Head of caudate nucleus (tissue), 42 donors: ENCODE results near the gene ASPHD2.
"Not testable (repeated sequence)": the region's sequence is repeated elsewhere in the genome, so short reads cannot be mapped to it uniquely, and the experiment has no call there.

ENCODE experiments used
- DNase-seq, 42 donors: peaks; one replicate each; pipeline versions ENCODE4 v3.0.0 to v3.0.0-alpha.2; 2020 to 2021; ENCODE audit warnings: mixed read lengths in 7 of 42
- intact Hi-C: fragments of 100-400 bp; cut with DNase I; formaldehyde crosslinking; loops from one replicate; pipeline ENCODE4 v1.15.0; 2022

The ASPHD2 gene

DNA sequence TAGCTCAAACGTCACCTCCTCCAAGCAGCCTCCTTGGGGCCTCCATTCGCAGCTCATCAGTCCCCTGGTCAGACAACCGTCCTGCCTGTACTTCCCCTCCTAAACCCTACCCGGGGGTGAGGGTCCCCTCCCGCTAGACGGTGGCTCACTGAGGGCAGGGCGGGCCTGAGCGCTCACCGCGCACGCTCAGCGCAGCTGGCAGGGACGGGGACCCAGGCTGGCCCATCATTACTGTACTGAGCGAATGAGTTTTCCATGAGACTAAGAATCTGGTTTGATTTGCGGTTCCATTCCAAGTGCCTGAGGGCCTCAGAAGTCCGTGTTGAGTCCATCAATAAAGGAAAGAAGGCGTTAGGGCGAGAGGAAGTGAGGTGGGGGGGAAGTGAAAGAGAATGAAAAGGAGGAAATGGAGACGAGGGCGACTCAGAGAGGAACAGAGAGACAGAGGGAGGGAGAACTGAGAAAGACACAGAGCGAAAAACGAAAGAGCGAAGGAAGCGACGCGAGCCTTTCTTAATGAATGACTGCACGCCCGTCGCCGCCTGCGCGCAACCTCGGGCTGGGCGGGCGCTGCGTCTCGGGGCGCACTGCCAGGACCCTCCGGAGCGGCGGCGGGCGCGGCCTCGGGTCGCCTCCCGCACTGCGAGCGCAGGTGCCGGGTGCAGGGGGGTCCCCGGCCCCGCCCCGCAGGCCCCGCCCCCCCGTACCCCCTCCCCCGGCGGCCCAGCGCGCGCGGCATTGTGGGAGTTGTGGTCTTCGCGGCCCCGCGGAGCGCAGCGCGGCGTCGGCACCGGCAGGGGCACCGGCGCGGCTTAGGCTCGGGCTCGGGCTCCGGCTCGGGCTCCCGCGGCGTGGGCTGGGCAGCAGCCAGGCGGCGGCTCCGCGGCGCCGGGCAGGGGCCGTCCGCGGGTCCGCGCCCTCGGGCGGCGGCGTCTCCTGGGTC lies at the start of gene ASPHD2:
Gene ASPHD2, plus strand, starts transcription at position 746 of the 943 bp plus-strand sequence. CDS start 4,356 bp downstream, outside the sequence.
- intact Hi-C loops: no loop called here
- DNase-seq: peak; percentile 27 to 91 (median 74)

DNA sequence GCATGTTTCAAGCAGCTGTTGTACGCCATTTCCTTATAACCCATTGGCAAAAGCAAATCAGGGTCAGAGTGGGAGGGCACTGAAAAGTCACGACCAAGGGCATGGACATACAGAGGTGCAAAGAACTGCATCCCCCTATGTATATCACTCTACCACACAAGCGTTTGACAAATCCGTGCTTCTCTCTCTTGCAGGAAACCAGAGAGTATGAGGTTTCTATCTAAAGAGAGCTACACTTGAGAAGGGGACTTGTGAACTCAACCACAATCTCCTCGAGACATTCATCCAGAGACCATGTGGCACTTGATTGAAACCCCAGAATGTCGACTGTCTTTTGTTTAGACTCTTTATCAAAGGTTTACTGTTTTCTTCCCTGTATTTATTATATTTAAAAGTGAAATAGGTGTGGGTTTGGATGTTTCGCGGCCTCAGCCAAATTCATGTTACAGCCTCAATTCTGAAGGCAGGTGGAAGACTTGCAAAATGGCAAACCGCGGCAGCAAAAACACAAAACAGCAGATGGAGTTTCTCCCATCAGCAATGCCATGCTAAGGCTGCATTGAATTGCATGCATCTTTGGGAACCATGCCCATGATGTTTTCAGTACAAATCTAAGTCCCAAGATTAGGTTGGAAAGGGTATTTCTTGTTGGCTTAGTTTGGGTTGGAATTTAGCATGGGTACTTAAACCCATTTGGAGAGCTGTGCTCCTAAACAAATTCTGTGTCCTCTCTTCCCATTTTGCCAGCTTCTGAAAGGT lies 48.8 kb upstream of the ASPHD2 start:
- intact Hi-C loops: no loop called here
- no peak for DNase-seq

DNA sequence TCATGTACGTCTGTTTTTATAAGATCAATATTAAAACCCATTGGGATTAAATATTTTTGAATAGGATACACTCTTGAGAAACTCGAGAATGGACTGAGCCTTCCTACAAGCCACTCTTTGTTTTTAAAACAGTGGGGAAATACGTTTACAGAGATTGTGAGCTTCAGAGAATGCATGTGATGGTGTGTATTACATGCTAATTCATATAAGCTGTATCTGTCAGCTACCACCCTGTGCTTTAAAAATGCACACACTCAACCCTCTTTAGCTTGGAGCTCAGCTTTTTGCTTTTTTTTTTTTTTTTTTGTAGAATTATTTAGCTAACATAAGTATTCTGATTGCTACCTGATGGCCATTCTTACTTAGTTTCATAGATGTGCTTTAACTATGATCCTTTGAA lies 46.3 kb upstream of the ASPHD2 start:
- intact Hi-C loops: no loop called here
- DNase-seq: no peak

- intact Hi-C loops: no loop called here
- no peak for DNase-seq
Measured at GRCh38 chr22:26383968-26384556, 45.0 kb upstream of the ASPHD2 start.

GRCh38 chr22:26385164-26385563 lies 43.9 kb upstream of the ASPHD2 start:
- intact Hi-C loops: no loop called here
- DNase-seq: no peak

GRCh38 chr22:26389125-26389524 lies 39.9 kb upstream of the ASPHD2 start:
- no peak for DNase-seq
- intact Hi-C loops: no loop called here

GRCh38 chr22:26391091-26391490 lies 38.0 kb upstream of the ASPHD2 start:
- intact Hi-C loops: no loop called here
- no peak for DNase-seq

DNA sequence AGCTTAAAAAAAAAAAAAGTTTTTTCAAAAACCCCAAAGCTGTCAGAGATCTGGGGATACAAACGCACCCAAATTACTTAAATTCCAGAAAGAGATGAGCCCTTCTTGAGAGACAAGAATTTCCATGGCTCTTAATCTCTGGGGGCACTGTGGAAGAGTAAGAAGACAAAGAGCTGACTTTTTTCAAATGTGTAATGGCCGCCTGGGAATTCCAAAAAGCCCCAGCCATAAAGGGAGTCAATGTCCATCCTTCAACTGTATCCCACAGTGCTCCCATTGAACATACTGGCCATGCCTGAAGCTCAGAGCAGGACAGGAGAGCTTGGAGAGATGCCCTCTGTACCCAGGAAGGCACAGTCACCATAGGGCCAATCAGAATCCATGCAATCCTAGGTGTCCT lies 37.4 kb upstream of the ASPHD2 start:
- intact Hi-C loops: no loop called here
- DNase-seq: no peak

DNA sequence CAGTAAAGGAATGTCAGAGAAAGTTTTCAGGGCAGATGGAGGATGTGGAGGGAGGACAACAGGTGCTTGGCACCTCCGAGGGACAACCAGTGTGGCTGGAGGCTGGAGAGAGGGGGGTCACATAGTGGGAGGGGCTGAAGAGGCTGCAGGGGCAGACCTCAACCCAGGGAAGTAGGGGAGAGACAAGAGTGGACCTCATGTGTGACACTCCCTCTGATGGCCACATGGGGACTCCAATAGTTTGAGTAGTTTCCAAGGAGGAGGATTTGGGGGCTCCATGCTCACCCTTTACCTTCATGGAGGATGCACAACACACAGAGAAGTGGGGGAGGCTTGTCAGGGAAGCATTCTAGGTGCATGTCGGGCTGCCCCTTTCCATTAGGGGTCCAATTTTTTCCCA lies 35.1 kb upstream of the ASPHD2 start:
- no peak for DNase-seq
- intact Hi-C loops: no loop called here

DNA sequence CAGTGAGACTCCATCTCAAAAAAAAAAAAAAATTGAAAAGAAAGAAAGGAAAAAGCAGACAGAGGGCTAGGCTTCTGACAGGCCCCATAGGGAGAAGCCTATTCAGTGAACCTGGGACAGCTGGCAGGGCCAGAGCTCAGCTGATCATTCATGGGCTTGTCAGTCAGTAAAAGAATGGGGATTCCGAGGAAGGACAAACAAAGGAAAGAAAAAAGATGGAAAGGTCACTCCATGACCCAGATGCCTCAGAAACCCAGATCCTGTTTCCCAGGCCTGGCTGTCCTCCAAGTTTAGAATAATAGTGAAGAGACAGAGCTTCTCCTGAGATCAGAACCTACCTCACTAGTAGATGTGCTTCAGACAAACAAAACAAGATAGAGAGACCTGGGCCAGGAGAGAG lies 34.3 kb upstream of the ASPHD2 start:
- no peak for DNase-seq
- intact Hi-C loops: loop anchor here (5.0 kb wide), 1 partner anchor 68 kb away; no protein-coding TSS in a partner anchor

GRCh38 chr22:26395926-26396325 lies 33.1 kb upstream of the ASPHD2 start:
- no peak for DNase-seq
- intact Hi-C loops: loop anchor here (5.0 kb wide), 1 partner anchor 66 kb away; no protein-coding TSS in a partner anchor

GRCh38 chr22:26398741-26399153 lies 30.3 kb upstream of the ASPHD2 start:
- peak; percentile 48 to 89 (median 78) for DNase-seq
- intact Hi-C loops: loop anchor here (5.0 kb wide), 1 partner anchor 64 kb away; no protein-coding TSS in a partner anchor

DNA sequence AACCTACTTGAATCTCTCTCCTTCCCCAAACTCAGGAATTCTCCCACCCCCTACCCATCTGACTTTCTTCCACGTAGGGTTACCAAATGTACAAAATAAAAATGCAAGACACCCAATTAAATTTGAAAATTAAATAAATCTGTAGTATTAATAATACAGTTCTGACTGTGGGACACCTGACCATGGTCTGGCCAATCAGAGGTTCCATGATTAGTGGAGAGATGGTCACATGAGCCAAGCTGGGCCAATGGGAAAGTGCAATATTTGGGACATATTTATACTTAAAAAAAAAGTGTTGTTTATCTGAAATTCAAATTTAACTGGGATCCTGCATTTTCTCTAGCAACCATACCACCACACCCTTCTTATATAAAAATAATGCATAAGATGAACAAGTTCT lies 29.8 kb upstream of the ASPHD2 start:
- intact Hi-C loops: loop anchor here (5.0 kb wide), 1 partner anchor 63 kb away; no protein-coding TSS in a partner anchor

DNA sequence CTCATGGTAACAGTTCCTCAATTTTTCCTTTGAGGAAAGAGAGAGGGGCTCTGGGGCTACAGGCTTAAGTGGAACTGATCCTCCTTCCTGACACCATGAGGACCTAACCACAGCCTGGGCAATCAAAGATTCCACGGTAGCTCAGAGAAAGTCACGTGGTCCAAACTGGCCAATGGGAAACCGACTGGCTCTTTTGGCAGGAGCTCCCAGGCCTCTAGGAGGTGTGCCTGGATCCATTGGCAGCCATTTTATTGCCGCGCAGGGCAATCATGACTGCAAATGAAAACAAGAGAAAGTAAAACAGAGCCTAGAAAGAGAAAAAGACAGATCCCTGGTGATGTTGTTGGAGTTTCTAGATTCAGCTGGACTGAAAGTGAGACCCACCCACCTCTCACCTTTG lies 27.3 kb upstream of the ASPHD2 start:
- intact Hi-C loops: no loop called here
- no peak for DNase-seq

More for the DNA sequence above, 29.8 kb upstream of the ASPHD2 start:
- DNase-seq: peak in 1 of 42 donors; percentile 22

GRCh38 chr22:26404851-26405421 lies 24.1 kb upstream of the ASPHD2 start:
- DNase-seq: peak in 2 of 42 donors; percentile 9 to 43
- intact Hi-C loops: no loop called here

DNA sequence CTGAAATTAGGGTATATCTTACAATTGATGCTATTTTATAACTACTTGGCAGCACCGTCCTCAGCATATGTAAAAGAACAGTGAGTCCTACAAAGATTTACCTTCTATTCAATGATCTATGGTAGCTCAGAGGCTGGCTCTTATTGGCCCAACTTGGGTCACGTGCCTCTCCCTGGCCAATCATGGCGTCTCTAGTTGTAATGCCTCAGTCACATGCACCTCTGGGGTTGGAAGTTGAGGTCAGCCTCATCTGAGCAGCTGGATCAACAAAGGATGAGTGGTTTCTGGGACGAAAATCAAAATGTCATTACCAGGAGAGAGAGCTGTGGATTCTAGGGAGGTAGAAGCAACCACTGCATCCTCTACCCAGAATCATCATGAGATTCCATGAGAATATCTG lies 22.9 kb upstream of the ASPHD2 start:
- peak in 6 of 42 donors; percentile 30 to 53 (median 41) for DNase-seq
- intact Hi-C loops: no loop called here

GRCh38 chr22:26408562-26409220 lies 20.4 kb upstream of the ASPHD2 start:
- DNase-seq, intact Hi-C loops: not testable (repeated sequence)

- peak in 24 of 42 donors; percentile 29 to 82 (median 58) for DNase-seq
- intact Hi-C loops: no loop called here
Measured at GRCh38 chr22:26409719-26410335, 19.2 kb upstream of the ASPHD2 start.
